Activated CD8-positive, alpha-beta T cell treated with anti-CD3 and anti-CD28 coated beads, Interleukin-2, amount 10 ng/mL, durations not matched to agents 7 days and 5 days (primary cell): ENCODE measurements around the gene TEX29. TPM values are rescaled to one million over a fixed set of nuclear protein-coding genes. Genes with fewer than 3 reads are reported as not detected.

ENCODE experiments used
- ATAC-seq: fragments of 150-1000 bp; cut with Tn5 transposase; one replicate; pipeline ENCODE4 v1.10.0; 2021; ENCODE audit warnings: moderate library complexity
- CTCF ChIA-PET: fragments of 350-600 bp; sonication (Branson Sonifier 250); formaldehyde crosslinking; loops from one replicate; lab custom pipeline; 2021; ENCODE audit warnings: antibody characterized with exemption; lab: Charles Lee
- POLR2A ChIA-PET: fragments of 350-600 bp; sonication (Branson Sonifier 250); formaldehyde crosslinking; loops from one replicate; lab custom pipeline; 2021; ENCODE audit warnings: antibody characterized with exemption; lab: Charles Lee
- DNase-seq: peaks from one replicate; pipeline ENCODE4 v3.0.0-alpha.2; 2020
- H3K27ac Mint-ChIP-seq: one replicate; pipeline ENCODE4 v1.8.0; 2021; ENCODE audit warnings: mild to moderate bottlenecking, mixed read lengths
- H3K27me3 Mint-ChIP-seq: one replicate; pipeline ENCODE4 v1.8.0; 2021; ENCODE audit warnings: low read depth, mixed read lengths
- H3K36me3 Mint-ChIP-seq: one replicate; pipeline ENCODE4 v1.8.0; 2021; ENCODE audit warnings: low read depth, mixed read lengths
- H3K4me1 Mint-ChIP-seq: one replicate; pipeline ENCODE4 v1.8.0; 2021; ENCODE audit warnings: low read depth, mixed read lengths
- H3K4me3 Mint-ChIP-seq: one replicate; pipeline ENCODE4 v1.8.0; 2021; ENCODE audit warnings: mild to moderate bottlenecking, mixed read lengths
- H3K9me3 Mint-ChIP-seq: one replicate; pipeline ENCODE4 v1.8.0; 2022; ENCODE audit warnings: mixed read lengths; ENCODE audit not compliant: insufficient read depth
- total RNA-seq, 2 experiments: library from RNA; stranded (reverse); gene quantifications; one replicate each; pipeline ENCODE4 v1.2.3, GENCODE V29; 2021

Gene TEX29
- not detected for total RNA-seq

GRCh38 chr13:111319998-111320911 lies at the start of gene TEX29:
Gene TEX29 (plus strand): TSS chr13:111320642. CDS start chr13:111320891, 249 bp downstream.
- Mint-ChIP-seq H3K4me1 (peaks cover 12% of the 10 kb centered on the region), H3K9me3 (no peaks in the 10 kb centered on the region), H3K27ac (peak within 1 kb of the TSS; percentile 16), H3K4me3 (no peak within 1 kb of the TSS), H3K36me3 (no peaks in the 10 kb centered on the region), H3K27me3 (no peaks in the 10 kb centered on the region)
- DNase-seq (no peak), ATAC-seq (no peak)
- POLR2A ChIA-PET = no interaction called here
- CTCF ChIA-PET = no interaction called here

- ChIA-PET CTCF (interaction anchor here (1.2 kb wide), 1 partner anchor 204 kb away, joined by 4 read pairs; no protein-coding TSS in a partner anchor), POLR2A (no interaction called here)
- no peak for ATAC-seq
- Mint-ChIP-seq H3K36me3 (peaks cover 34% of the 10 kb centered on the region), H3K4me3 (no peak overlapping the region), H3K27ac (no peak overlapping the region), H3K4me1 (peaks cover 5% of the 10 kb centered on the region), H3K27me3 (no peaks in the 10 kb centered on the region), H3K9me3 (no peaks in the 10 kb centered on the region)
- DNase-seq = no peak
Observed at GRCh38 chr13:111270765-111271698, 49.4 kb upstream of the TEX29 start.

GRCh38 chr13:111272117-111272516 lies 48.3 kb upstream of the TEX29 start:
- Mint-ChIP-seq H3K27me3 (no peaks in the 10 kb centered on the region), H3K27ac (no peak overlapping the region), H3K9me3 (no peaks in the 10 kb centered on the region), H3K4me3 (no peak overlapping the region), H3K36me3 (peaks cover 40% of the 10 kb centered on the region), H3K4me1 (peaks cover 5% of the 10 kb centered on the region)
- CTCF ChIA-PET = no interaction called here
- no peak for ATAC-seq
- POLR2A ChIA-PET = no interaction called here
- DNase-seq = no peak

- Mint-ChIP-seq H3K9me3 (no peaks in the 10 kb centered on the region), H3K36me3 (peaks cover 42% of the 10 kb centered on the region), H3K4me3 (no peak overlapping the region), H3K4me1 (peaks cover 1% of the 10 kb centered on the region), H3K27me3 (no peaks in the 10 kb centered on the region), H3K27ac (no peak overlapping the region)
- DNase-seq (no peak), ATAC-seq (no peak)
- ChIA-PET CTCF (no interaction called here), POLR2A (no interaction called here)
Observed at GRCh38 chr13:111275382-111275781, 45.1 kb upstream of the TEX29 start.

- no peaks in the 10 kb centered on the region for H3K27me3 Mint-ChIP-seq
- H3K4me1 Mint-ChIP-seq = peaks cover under 1% of the 10 kb centered on the region
- H3K9me3 Mint-ChIP-seq = no peaks in the 10 kb centered on the region
- DNase-seq = no peak
- ChIA-PET CTCF (no interaction called here), POLR2A (no interaction called here)
- H3K27ac Mint-ChIP-seq = no peak overlapping the region
- peaks cover 46% of the 10 kb centered on the region for H3K36me3 Mint-ChIP-seq
- H3K4me3 Mint-ChIP-seq = no peak overlapping the region
- no peak for ATAC-seq
Observed at GRCh38 chr13:111275995-111276618, 44.3 kb upstream of the TEX29 start.

GRCh38 chr13:111278258-111278657 lies 42.2 kb upstream of the TEX29 start:
- ATAC-seq = no peak
- H3K27ac Mint-ChIP-seq = no peak overlapping the region
- H3K36me3 Mint-ChIP-seq = peaks cover 52% of the 10 kb centered on the region
- DNase-seq = no peak
- CTCF ChIA-PET = no interaction called here
- peaks cover 5% of the 10 kb centered on the region for H3K4me1 Mint-ChIP-seq
- POLR2A ChIA-PET = no interaction called here
- H3K27me3 Mint-ChIP-seq = no peaks in the 10 kb centered on the region
- no peak overlapping the region for H3K4me3 Mint-ChIP-seq
- no peaks in the 10 kb centered on the region for H3K9me3 Mint-ChIP-seq

- POLR2A ChIA-PET = no interaction called here
- H3K27ac Mint-ChIP-seq = no peak overlapping the region
Observed at GRCh38 chr13:111278743-111279652, 41.4 kb upstream of the TEX29 start.

GRCh38 chr13:111280226-111280625 lies 40.2 kb upstream of the TEX29 start:
- H3K36me3 Mint-ChIP-seq = peaks cover 62% of the 10 kb centered on the region
- H3K4me3 Mint-ChIP-seq = no peak overlapping the region
- POLR2A ChIA-PET = no interaction called here
- DNase-seq (no peak), ATAC-seq (no peak)
- CTCF ChIA-PET = no interaction called here
- no peaks in the 10 kb centered on the region for H3K27me3 Mint-ChIP-seq
- H3K9me3 Mint-ChIP-seq = no peaks in the 10 kb centered on the region
- H3K27ac Mint-ChIP-seq = no peak overlapping the region
- H3K4me1 Mint-ChIP-seq = peaks cover 5% of the 10 kb centered on the region

More at GRCh38 chr13:111278743-111279652, 41.4 kb upstream of the TEX29 start:
- DNase-seq (no peak), ATAC-seq (no peak)
- Mint-ChIP-seq H3K9me3 (no peaks in the 10 kb centered on the region), H3K27me3 (no peaks in the 10 kb centered on the region), H3K36me3 (peaks cover 57% of the 10 kb centered on the region), H3K4me1 (peaks cover 5% of the 10 kb centered on the region), H3K4me3 (no peak overlapping the region)
- CTCF ChIA-PET = no interaction called here

- Mint-ChIP-seq H3K4me3 (no peak overlapping the region), H3K4me1 (peaks cover 5% of the 10 kb centered on the region), H3K27me3 (no peaks in the 10 kb centered on the region), H3K9me3 (no peaks in the 10 kb centered on the region), H3K36me3 (peaks cover 57% of the 10 kb centered on the region), H3K27ac (no peak overlapping the region)
- no peak for ATAC-seq
- DNase-seq = no peak
- ChIA-PET POLR2A (no interaction called here), CTCF (interaction anchor here (1.1 kb wide), 1 partner anchor 148 kb away, joined by 3 read pairs; no protein-coding TSS in a partner anchor)
Observed at GRCh38 chr13:111280681-111281585, 39.5 kb upstream of the TEX29 start.

- H3K27me3 Mint-ChIP-seq = no peaks in the 10 kb centered on the region
- ATAC-seq = no peak
- H3K4me1 Mint-ChIP-seq = peaks cover 5% of the 10 kb centered on the region
- no peak overlapping the region for H3K27ac Mint-ChIP-seq
- H3K9me3 Mint-ChIP-seq = no peaks in the 10 kb centered on the region
- H3K4me3 Mint-ChIP-seq = no peak overlapping the region
- no peak for DNase-seq
- peaks cover 57% of the 10 kb centered on the region for H3K36me3 Mint-ChIP-seq
- CTCF ChIA-PET = interaction anchor here (1.1 kb wide), 1 partner anchor 147 kb away, joined by 3 read pairs; no protein-coding TSS in a partner anchor
- POLR2A ChIA-PET = no interaction called here
Observed at GRCh38 chr13:111281751-111282311, 38.6 kb upstream of the TEX29 start.
